NCI-H446 (cell line): Measurements from ENCODE around the gene INTS2.
"Not testable (repeated sequence)": the region's sequence is repeated elsewhere in the genome, so short reads cannot be mapped to it uniquely, and the experiment has no call there.

Experiments
- DNase-seq, 2 experiments: peaks; one replicate each; lab custom pipeline; 2025; lab: John Stamatoyannopoulos, UW

Gene INTS2

GRCh38 chr17:61847659-61848058 lies 80.1 kb downstream of the INTS2 start:
- no peak for DNase-seq

- DNase-seq = no peak
Observed at GRCh38 chr17:61846761-61847375, 80.9 kb downstream of the INTS2 start.

- no peak for DNase-seq
Observed at GRCh38 chr17:61846088-61846487, 81.7 kb downstream of the INTS2 start.

- no peak for DNase-seq
Observed at GRCh38 chr17:61843435-61843834, 84.3 kb downstream of the INTS2 start.

GRCh38 chr17:61842899-61843298 lies 84.9 kb downstream of the INTS2 start:
- DNase-seq = no peak

GRCh38 chr17:61839300-61839786 lies 88.4 kb downstream of the INTS2 start:
- no peak for DNase-seq

- DNase-seq = peak; percentile 50 to 69
Observed at GRCh38 chr17:61837175-61838051, 90.4 kb downstream of the INTS2 start.

- DNase-seq = no peak
Observed at GRCh38 chr17:61836266-61837174, 91.3 kb downstream of the INTS2 start.

- DNase-seq = no peak
Observed at GRCh38 chr17:61835606-61836005, 92.2 kb downstream of the INTS2 start.

GRCh38 chr17:61834610-61835009 lies 93.2 kb downstream of the INTS2 start:
- no peak for DNase-seq

- no peak for DNase-seq
Observed at GRCh38 chr17:61833536-61834193, 94.1 kb downstream of the INTS2 start.

- no peak for DNase-seq
Observed at GRCh38 chr17:61832463-61832862, 95.3 kb downstream of the INTS2 start.

- no peak for DNase-seq
Observed at GRCh38 chr17:61831099-61831498, 96.7 kb downstream of the INTS2 start.

GRCh38 chr17:61828694-61829093 lies 99.1 kb downstream of the INTS2 start:
- no peak for DNase-seq

- no peak for DNase-seq
Observed at GRCh38 chr17:61827649-61828395, 100.0 kb downstream of the INTS2 start.

GRCh38 chr17:61826866-61827265 lies 100.9 kb downstream of the INTS2 start:
- DNase-seq = not testable (repeated sequence)

GRCh38 chr17:61826198-61826597 lies 101.6 kb downstream of the INTS2 start:
- DNase-seq = not testable (repeated sequence)

- DNase-seq = no peak
Observed at GRCh38 chr17:61825448-61826137, 102.2 kb downstream of the INTS2 start.

- no peak for DNase-seq
Observed at GRCh38 chr17:61822326-61823285, 105.2 kb downstream of the INTS2 start.
